Hematopoietic multipotent progenitor cell treated with erythropoietin and hydrocortisone succinate and interleukin-3 and kit ligand, for 17 days (in vitro differentiated cells): ENCODE results near the gene COL27A1.

ENCODE experiments used
- DNase-seq: peaks from one replicate; pipeline ENCODE4 v3.0.0-alpha.2; 2015; ENCODE audit warnings: low spot score

The COL27A1 gene

GRCh38 chr9:114342755-114343440 lies 187.6 kb downstream of the COL27A1 start:
- no peak for DNase-seq

GRCh38 chr9:114343471-114344187 lies 188.3 kb downstream of the COL27A1 start:
- DNase-seq, result no peak

GRCh38 chr9:114344188-114344566 lies 188.8 kb downstream of the COL27A1 start:
- DNase-seq, result no peak

GRCh38 chr9:114344692-114345091 lies 189.4 kb downstream of the COL27A1 start:
- DNase-seq, result no peak

GRCh38 chr9:114345493-114346065 lies 190.2 kb downstream of the COL27A1 start:
- no peak for DNase-seq

GRCh38 chr9:114346146-114346545 lies 190.8 kb downstream of the COL27A1 start:
- no peak for DNase-seq

- DNase-seq, result no peak
Measured at GRCh38 chr9:114347675-114348074, 192.3 kb downstream of the COL27A1 start.

GRCh38 chr9:114348261-114348905 lies 193.0 kb downstream of the COL27A1 start:
- no peak for DNase-seq

GRCh38 chr9:114348906-114349482 lies 193.7 kb downstream of the COL27A1 start:
- no peak for DNase-seq

- DNase-seq, result no peak
Measured at GRCh38 chr9:114349713-114350480, 194.6 kb downstream of the COL27A1 start.

- DNase-seq, result no peak
Measured at GRCh38 chr9:114350636-114351401, 195.5 kb downstream of the COL27A1 start.

- no peak for DNase-seq
Measured at GRCh38 chr9:114351932-114352331, 196.6 kb downstream of the COL27A1 start.

- DNase-seq, result no peak
Measured at GRCh38 chr9:114355821-114356220, 200.5 kb downstream of the COL27A1 start.

GRCh38 chr9:114356792-114357191 lies 201.5 kb downstream of the COL27A1 start:
- DNase-seq, result no peak

GRCh38 chr9:114357360-114357759 lies 202.0 kb downstream of the COL27A1 start:
- DNase-seq, result no peak

GRCh38 chr9:114357911-114358328 lies 202.6 kb downstream of the COL27A1 start:
- no peak for DNase-seq

- DNase-seq, result no peak
Measured at GRCh38 chr9:114359801-114360200, 204.5 kb downstream of the COL27A1 start.

GRCh38 chr9:114361542-114361941 lies 206.2 kb downstream of the COL27A1 start:
- no peak for DNase-seq
